GM19193 (cell line): ENCODE measurements around the gene KRT75.

ENCODE experiments used
- POLR2A ChIP-seq: IDR thresholded peaks from 4 replicates; pipeline ENCODE4 v1.6.1; 2011; ENCODE audit not compliant: insufficient read depth, insufficient read length; ENCODE audit errors: extremely low read depth

The KRT75 gene

GRCh38 chr12:52413782-52414345 is 20.3 kb downstream of the KRT75 start:
- no peak for TF ChIP-seq POLR2A

DNA sequence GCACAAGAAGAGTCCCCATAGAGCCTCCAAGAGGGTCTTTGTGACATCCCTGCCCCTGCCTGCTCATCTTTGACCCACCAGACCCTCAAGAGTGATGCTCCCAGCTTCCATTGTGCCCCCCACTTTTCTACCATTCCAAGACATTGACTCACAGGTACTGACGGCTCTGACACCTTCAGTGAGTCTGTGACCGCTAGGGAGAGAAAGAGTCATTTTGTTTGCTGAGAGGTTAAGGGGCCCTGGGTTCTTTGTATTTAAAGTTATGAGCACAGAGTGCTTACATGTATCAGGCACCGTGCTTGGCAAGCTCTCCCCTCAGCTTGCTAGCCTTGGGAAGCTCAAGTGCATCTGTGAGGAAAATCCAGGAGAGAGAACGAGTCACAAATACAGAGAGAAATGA is 21.0 kb downstream of the KRT75 start:
- no peak for TF ChIP-seq POLR2A

DNA sequence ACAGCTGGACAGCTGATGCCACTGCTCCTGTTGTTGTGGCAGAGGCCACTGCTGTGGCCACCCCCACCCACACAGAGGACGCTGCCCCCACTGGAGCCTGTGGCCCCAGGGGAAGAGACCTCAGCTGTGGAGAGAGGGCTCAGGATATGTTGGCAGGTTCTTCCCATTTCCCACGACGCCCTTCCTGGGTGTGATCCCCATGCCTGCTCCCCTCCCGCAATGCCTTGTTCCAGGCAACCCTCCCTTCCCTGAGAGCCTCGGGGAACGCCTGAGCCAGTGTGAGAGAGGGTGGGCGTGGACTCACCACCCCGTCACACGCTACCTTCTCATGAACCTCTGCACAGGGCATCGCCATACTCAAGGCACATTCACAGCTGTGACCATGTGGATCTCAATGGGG is 22.4 kb downstream of the KRT75 start:
- TF ChIP-seq POLR2A: no peak

GRCh38 chr12:52407918-52408317 is 26.3 kb downstream of the KRT75 start:
- TF ChIP-seq POLR2A: no peak

GRCh38 chr12:52405922-52406385 is 28.2 kb downstream of the KRT75 start, which contains the start of gene KRT82:
Gene KRT82, minus strand, starts transcription at chr12:52406335. Its CDS starts 58 bp downstream, at chr12:52406277.
- TF ChIP-seq POLR2A: no peak

DNA sequence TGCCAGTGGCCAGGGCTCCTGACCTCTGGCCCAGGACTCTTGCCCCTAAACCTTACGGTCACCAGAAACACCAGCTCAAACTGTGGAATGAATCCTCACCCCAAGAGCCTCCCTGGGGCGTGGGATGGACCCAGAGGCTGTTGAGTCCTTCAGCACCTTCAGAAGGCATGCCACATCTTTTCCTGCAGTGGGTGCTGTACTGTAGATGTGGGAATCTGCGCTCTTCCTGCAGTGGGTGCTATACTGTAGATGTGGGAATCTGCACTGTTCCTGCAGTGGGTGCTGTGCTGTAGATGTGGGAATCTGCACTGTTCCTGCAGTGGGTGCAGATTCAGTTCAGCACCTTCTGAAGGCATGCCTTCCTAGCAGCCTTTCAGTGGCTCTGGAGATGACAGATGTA is 29.2 kb downstream of the KRT75 start:
- no peak for TF ChIP-seq POLR2A

- no peak for TF ChIP-seq POLR2A
These were observed 30.6 kb downstream of the KRT75 start for GRCh38 chr12:52403561-52403960.

- no peak for TF ChIP-seq POLR2A
These were observed 31.2 kb downstream of the KRT75 start for GRCh38 chr12:52402873-52403540.

GRCh38 chr12:52402377-52402776 is 31.8 kb downstream of the KRT75 start:
- TF ChIP-seq POLR2A: no peak

DNA sequence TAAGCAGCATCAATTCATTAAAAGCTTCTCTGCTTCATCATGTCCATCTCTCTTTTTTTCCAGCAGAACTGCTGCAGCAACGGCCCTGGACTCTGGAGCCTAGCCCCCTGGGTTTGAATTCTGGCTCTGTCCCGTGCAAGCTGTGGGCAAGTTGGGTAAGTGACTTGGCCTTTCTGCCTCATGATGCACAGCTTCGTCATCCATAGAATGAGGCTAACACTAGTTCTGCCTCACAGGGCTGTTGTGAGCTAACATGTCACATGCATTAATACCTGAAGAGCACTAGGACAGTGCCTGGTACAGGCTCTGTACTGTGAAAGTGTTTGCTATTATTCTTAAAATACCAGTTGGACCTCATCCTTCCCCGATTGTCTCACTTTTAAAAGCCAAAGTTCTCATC is 32.2 kb downstream of the KRT75 start:
- no peak for TF ChIP-seq POLR2A

GRCh38 chr12:52401526-52401925 is 32.6 kb downstream of the KRT75 start:
- TF ChIP-seq POLR2A: no peak

DNA sequence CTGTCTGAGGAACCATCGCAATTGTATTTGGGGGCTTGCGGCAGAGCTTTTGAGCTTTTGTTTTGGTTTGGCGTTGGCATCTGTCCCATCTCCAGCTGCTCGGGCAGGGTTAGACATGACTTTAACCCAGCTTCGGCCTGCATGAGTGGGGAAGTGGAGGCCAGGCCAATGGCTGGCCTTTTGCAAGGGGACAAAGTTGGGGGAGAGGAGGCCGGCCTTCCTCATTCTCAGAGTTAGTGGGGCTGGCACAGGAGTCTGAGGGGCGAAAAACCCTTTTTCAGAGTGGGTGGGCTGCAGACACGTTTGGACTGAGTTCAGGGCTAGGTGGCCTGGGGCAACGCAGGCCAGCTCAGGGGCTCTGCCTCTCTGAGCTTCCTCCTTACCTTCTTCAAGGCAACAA is 33.3 kb downstream of the KRT75 start:
- TF ChIP-seq POLR2A: no peak

- TF ChIP-seq POLR2A: no peak
These were observed 34.4 kb downstream of the KRT75 start for GRCh38 chr12:52399756-52400155.

GRCh38 chr12:52398176-52398575 is 36.0 kb downstream of the KRT75 start:
- TF ChIP-seq POLR2A: no peak

DNA sequence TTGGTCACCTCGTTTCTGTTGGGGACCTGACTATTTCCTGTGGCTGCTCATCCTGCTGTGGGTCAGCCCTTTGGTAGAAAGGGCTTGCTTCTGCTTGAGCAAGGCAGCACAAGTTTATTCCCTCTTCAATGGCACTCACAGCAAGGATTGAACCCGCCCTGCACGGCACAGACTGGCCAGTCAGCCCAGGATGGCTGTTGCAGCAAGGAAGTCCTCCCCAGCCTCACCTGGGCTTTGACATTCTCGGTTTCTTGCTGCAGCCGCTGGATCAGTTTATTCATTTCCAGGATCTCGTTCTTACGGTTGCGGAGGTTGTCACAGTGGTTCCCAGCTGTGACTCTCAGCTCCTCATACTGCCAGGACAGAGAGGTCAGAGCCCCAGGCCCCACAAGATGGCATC is 37.5 kb downstream of the KRT75 start:
- no peak for TF ChIP-seq POLR2A

GRCh38 chr12:52395761-52396434 is 38.3 kb downstream of the KRT75 start:
- no peak for TF ChIP-seq POLR2A

DNA sequence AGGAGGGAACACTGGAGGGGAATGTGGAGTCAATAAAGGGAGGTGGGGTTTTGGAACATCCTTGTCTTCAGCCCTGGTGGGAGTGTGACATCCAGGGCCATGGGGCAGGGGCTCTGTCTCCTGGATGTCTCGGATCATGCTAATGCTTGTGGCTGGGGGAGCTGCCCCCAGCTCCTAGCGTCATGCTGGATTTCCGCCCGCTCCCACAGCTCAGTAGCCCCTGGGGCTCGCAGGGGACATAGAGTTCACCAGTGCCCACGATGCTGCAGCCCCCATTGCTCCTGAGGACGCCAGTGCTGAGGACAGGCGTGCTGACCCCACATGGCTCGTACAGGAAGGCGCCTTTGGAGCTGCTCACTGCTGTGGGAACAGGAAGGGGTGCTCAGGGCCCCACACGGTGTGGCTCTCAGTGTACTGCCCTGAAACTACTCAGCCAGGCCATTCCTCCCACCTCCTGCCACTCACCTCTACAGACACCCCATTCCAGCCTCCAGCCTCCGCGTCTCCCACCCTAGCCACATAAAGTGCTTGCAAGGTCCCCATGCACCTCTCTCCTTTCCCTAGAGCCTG is 39.2 kb downstream of the KRT75 start:
- no peak for TF ChIP-seq POLR2A
